Pulmonary artery endothelial cell (primary cell): ENCODE results near the gene LKAAEAR1. TPM values are rescaled to one million over a fixed set of nuclear protein-coding genes. Genes with fewer than 3 reads are reported as not detected.

Experiments used
- DNase-seq: peaks from one replicate; pipeline ENCODE4 v3.0.0-alpha.2; 2011; ENCODE audit warnings: low read depth, low spot score
- total RNA-seq: library from RNA; depleted of rRNA; stranded (reverse); fragments of >200 nt; gene quantifications from 2 replicates; pipeline ENCODE4 v1.2.3, GENCODE V29; 2014

The LKAAEAR1 gene
- total RNA-seq, 1 donor from 2014 or later: not detected

GRCh38 chr20:64111841-64112641 lies 27.8 kb upstream of the LKAAEAR1 start:
- no peak for DNase-seq

GRCh38 chr20:64110411-64111068 lies 26.3 kb upstream of the LKAAEAR1 start:
- no peak for DNase-seq

- DNase-seq: no peak
Observed at GRCh38 chr20:64109831-64110391, 25.7 kb upstream of the LKAAEAR1 start.

- DNase-seq: no peak
Observed at GRCh38 chr20:64108731-64109681, 24.8 kb upstream of the LKAAEAR1 start.

GRCh38 chr20:64107736-64108457 lies 23.7 kb upstream of the LKAAEAR1 start:
- DNase-seq: no peak

GRCh38 chr20:64106981-64107735 lies 23.0 kb upstream of the LKAAEAR1 start, which contains the start of gene NPBWR2:
TSS of gene NPBWR2 (minus strand) at chr20:64107565. CDS start at chr20:64106831, 734 bp downstream.
- DNase-seq: no peak

- no peak for DNase-seq
Observed at GRCh38 chr20:64106435-64106961, 22.3 kb upstream of the LKAAEAR1 start.

- DNase-seq: no peak
Observed at GRCh38 chr20:64105846-64106434, 21.7 kb upstream of the LKAAEAR1 start.

GRCh38 chr20:64104667-64105451 lies 20.7 kb upstream of the LKAAEAR1 start:
- no peak for DNase-seq

GRCh38 chr20:64103871-64104666 lies 19.9 kb upstream of the LKAAEAR1 start:
- no peak for DNase-seq

- DNase-seq: no peak
Observed at GRCh38 chr20:64102647-64103354, 18.6 kb upstream of the LKAAEAR1 start.

GRCh38 chr20:64101731-64102621 lies 17.8 kb upstream of the LKAAEAR1 start:
- DNase-seq: no peak

GRCh38 chr20:64100946-64101688 lies 16.9 kb upstream of the LKAAEAR1 start:
- DNase-seq: no peak

- no peak for DNase-seq
Observed at GRCh38 chr20:64100566-64100888, 16.3 kb upstream of the LKAAEAR1 start.

GRCh38 chr20:64099880-64100565 lies 15.8 kb upstream of the LKAAEAR1 start:
- DNase-seq: no peak
